ENCODE results near the gene CCDC121. TPM values are rescaled to one million over a fixed set of nuclear protein-coding genes. Genes with fewer than 3 reads are reported as not detected.
A peak's percentile ranks its signal among the peaks of the same experiment; 100 is the strongest.

Gene CCDC121, protein sequence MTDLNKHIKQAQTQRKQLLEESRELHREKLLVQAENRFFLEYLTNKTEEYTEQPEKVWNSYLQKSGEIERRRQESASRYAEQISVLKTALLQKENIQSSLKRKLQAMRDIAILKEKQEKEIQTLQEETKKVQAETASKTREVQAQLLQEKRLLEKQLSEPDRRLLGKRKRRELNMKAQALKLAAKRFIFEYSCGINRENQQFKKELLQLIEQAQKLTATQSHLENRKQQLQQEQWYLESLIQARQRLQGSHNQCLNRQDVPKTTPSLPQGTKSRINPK
- 1 to 10 TPM; 3.8 to 8.6 (median 8.0) TPM for total RNA-seq
- polyA plus RNA-seq: 1 to 10 TPM; 1.6 to 2.4 (median 1.7) TPM

DNA sequence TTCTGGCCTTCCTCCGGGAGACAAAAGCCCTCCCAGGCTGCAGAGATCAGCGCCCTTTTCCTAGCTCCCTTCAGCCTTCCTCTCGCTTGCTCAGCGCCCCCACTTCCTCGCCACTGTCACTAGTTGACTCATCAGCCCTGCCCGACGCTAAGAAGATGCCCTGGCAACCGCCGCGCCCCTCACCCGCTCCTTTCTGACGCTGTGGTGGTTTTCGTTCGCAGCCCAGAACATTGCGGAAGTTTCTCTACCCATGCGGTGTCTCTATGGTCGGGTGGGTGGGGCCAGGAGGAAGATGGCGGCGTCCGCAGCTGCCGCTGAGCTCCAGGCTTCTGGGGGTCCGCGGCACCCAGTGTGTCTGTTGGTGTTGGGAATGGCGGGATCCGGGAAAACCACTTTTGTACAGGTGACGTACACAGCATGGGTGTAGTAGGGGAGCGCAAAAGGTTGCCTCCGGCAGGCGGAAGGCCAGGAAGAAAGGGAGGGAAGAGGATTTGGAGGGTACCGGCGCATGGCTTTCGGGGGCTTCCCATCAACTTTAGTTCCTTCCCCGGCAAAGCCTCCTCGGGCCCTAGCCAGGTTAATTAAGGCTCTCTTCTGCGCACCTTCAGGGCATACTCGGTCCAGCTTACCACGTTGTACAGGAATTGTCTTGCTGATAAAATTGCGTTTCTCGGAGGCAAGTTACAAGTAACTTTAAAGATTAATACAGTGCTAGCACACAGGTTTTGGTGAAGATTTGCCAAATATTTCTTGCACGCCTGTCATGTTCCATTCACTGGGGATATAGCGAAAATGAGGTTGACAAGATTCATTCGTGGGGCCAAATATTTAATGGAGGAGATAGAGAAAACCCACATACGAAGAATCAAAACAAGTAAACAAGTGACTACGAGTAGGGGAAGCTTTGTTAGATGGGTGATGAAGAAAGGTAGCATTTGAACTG is at the start of gene CCDC121, which contains the start of gene GPN1:
TSS of gene CCDC121 (minus strand) at position 246 of the 943 bp plus-strand sequence. CDS start 1,213 bp downstream, outside the sequence.
TSS of gene GPN1 (plus strand) at position 284 of the 943 bp plus-strand sequence. CDS start at position 293, 9 bp downstream.
- 1% methylated on average over 44 of the region's 44 CpGs for WGBS, 2 donors
- Histone ChIP-seq H3K27ac (peak within 1 kb of the TSS; percentile 67 to 80 (median 76)), H3K9me3 (no peaks in the 10 kb centered on the region), H3K4me3 (peak within 1 kb of the TSS; percentile 60 to 94 (median 70)), H3K27me3 (no peaks in the 10 kb centered on the region), H3K36me3 (peaks cover 0 to 41% (median 16%) of the 10 kb centered on the region in 4 donors), H3K4me1 (peaks cover 0 to 25% (median 18%) of the 10 kb centered on the region in 4 donors)
- intact Hi-C loops (cut with DNase I): loop anchor here (5.0 kb wide), 1 partner anchor 137 kb away; no protein-coding TSS in a partner anchor
- DNase-seq: peak; percentile 90
- TF ChIP-seq POLR2A (IDR thresholded peaks at IDR 0.05): peak in 1 of 2 donors; percentile 14
- peak; percentile 30 to 82 (median 54) for TF ChIP-seq POLR2AphosphoS5 (IDR thresholded peaks at IDR 0.05)
- TF ChIP-seq, protein P1, sequence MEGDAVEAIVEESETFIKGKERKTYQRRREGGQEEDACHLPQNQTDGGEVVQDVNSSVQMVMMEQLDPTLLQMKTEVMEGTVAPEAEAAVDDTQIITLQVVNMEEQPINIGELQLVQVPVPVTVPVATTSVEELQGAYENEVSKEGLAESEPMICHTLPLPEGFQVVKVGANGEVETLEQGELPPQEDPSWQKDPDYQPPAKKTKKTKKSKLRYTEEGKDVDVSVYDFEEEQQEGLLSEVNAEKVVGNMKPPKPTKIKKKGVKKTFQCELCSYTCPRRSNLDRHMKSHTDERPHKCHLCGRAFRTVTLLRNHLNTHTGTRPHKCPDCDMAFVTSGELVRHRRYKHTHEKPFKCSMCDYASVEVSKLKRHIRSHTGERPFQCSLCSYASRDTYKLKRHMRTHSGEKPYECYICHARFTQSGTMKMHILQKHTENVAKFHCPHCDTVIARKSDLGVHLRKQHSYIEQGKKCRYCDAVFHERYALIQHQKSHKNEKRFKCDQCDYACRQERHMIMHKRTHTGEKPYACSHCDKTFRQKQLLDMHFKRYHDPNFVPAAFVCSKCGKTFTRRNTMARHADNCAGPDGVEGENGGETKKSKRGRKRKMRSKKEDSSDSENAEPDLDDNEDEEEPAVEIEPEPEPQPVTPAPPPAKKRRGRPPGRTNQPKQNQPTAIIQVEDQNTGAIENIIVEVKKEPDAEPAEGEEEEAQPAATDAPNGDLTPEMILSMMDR (IDR thresholded peaks at IDR 0.05): no peak
- TF ChIP-seq EP300 (IDR thresholded peaks at IDR 0.05): no peak

DNA sequence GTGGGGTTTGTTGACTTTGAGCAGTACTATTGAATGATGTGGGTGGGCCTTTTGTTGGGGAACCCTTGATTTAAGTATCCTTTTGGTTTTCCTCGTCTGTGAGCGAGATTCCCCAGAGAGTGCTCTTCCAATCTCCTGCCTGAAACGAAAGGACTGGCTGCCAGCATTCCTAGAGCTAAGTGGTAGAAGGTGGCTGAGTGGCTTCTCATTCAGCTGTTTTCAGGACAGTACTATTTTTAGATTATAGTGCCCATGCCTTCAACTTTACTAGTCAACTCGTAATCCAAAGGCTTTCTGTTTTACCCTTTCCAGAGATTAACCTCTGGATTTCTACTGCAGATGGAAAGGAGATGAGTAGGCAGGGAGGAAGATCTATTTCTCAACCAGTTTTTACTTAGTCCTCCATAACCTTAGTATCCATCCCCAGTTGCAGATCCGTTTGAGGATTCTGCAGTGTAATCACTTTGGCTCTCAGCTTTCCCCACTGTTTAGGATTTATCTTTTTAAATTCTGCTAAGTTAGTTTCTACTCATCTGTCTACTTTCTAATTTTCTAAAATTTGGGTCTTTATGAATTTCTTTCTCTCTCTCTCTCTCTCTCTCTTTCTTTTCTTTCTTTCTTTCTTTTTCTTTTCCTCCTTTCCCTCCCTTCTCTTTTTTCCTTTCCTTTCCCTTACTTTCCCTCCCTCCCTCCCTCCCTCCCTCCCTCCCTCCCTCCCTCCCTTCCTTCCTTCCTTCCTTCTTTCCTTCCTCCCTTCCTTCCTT is 44.1 kb upstream of the CCDC121 start:
- Histone ChIP-seq H3K36me3 (peaks cover 12 to 95% (median 42%) of the 10 kb centered on the region in 4 donors), H3K9me3 (no peaks in the 10 kb centered on the region), H3K27ac (no peak overlapping the region), H3K4me1 (no peaks in the 10 kb centered on the region), H3K4me3 (no peak overlapping the region), H3K27me3 (no peaks in the 10 kb centered on the region)
- TF ChIP-seq, protein P1 (IDR thresholded peaks at IDR 0.05): no peak
- TF ChIP-seq POLR2A (IDR thresholded peaks at IDR 0.05): no peak
- no peak for TF ChIP-seq EP300 (IDR thresholded peaks at IDR 0.05)
- no peak for TF ChIP-seq POLR2AphosphoS5 (IDR thresholded peaks at IDR 0.05)
- intact Hi-C loops (cut with DNase I): no loop called here
- 85 to 86% methylated on average over 5 of the region's 5 CpGs for WGBS, 2 donors
- DNase-seq: no peak

DNA sequence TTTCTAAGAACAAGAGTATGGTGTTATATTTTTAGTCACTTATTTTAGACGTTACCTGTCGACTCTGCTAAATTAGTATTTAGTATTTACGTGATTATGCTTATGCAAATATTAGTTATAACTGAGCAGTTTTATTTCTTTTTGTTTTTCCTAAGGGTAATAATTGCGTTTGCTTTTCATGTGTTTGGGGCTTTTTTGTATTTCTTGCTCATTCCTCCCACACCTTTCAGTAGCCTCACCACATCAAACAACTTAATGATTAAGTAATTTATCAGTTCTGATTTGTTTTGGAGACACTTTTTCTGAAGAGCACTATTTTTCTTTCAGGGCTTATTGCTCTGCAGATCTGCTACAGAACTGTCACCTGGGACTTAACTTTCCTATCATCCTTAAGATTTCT is 42.4 kb upstream of the CCDC121 start:
- Histone ChIP-seq H3K27ac (no peak overlapping the region), H3K36me3 (peaks cover 12 to 94% (median 33%) of the 10 kb centered on the region in 4 donors), H3K27me3 (no peaks in the 10 kb centered on the region), H3K9me3 (no peaks in the 10 kb centered on the region), H3K4me1 (peaks cover 0 to 2% (median 0%) of the 10 kb centered on the region in 4 donors), H3K4me3 (no peak overlapping the region)
- TF ChIP-seq POLR2A (IDR thresholded peaks at IDR 0.05) (no peak), POLR2AphosphoS5 (IDR thresholded peaks at IDR 0.05) (no peak), EP300 (IDR thresholded peaks at IDR 0.05) (no peak)
- TF ChIP-seq, protein P1 (IDR thresholded peaks at IDR 0.05): no peak
- intact Hi-C loops (cut with DNase I): no loop called here
- DNase-seq: no peak
- WGBS, 2 donors: 87 to 91% methylated on average over 4 of the region's 4 CpGs

DNA sequence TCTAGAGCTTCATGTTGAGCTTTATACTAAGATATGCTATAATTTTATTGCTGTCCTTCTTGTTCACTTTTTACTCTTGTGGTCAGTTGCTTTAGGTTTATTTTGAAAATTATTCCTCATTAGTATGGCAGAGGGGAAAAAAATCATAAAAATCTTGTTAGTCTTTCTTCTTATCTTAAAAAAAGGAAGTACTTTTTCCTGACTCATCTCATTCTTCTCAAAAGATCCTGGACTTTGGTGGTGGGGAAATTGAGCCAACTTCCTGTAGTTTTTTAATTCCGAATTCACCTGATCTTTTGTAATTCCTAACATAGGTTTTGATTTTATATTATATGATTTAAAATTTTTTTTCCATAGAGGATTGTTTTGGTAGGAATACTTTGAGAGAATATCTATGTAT is 38.6 kb upstream of the CCDC121 start:
- Histone ChIP-seq H3K9me3 (no peaks in the 10 kb centered on the region), H3K4me3 (no peak overlapping the region), H3K4me1 (peaks cover 0 to 27% (median 24%) of the 10 kb centered on the region in 4 donors), H3K27me3 (no peaks in the 10 kb centered on the region), H3K27ac (no peak overlapping the region), H3K36me3 (peaks cover 12 to 61% (median 26%) of the 10 kb centered on the region in 4 donors)
- WGBS, 2 donors: 66 to 88% methylated on average over 1 of the region's 1 CpG
- TF ChIP-seq POLR2AphosphoS5 (IDR thresholded peaks at IDR 0.05) (no peak), POLR2A (IDR thresholded peaks at IDR 0.05) (no peak), EP300 (IDR thresholded peaks at IDR 0.05) (no peak)
- TF ChIP-seq, protein P1 (IDR thresholded peaks at IDR 0.05): no peak
- intact Hi-C loops (cut with DNase I): no loop called here
- DNase-seq: no peak
